AML-193 (cell line): ENCODE results near the gene FASTKD1.
"Not testable (repeated sequence)": the region's sequence is repeated elsewhere in the genome, so short reads cannot be mapped to it uniquely, and the experiment has no call there.

Experiments
- DNase-seq, 2 experiments: peaks; one replicate each; lab custom pipeline; 2025; lab: John Stamatoyannopoulos, UW

FASTKD1 gene

GRCh38 chr2:169573160-169573973 lies at the start of gene FASTKD1:
Gene FASTKD1 (minus strand): TSS chr2:169573865. CDS start chr2:169572029, 1,836 bp downstream.
- peak; percentile 88 to 93 for DNase-seq

- no peak for DNase-seq
These were observed 49.6 kb upstream of the FASTKD1 start for GRCh38 chr2:169623235-169623634.

- DNase-seq, result no peak
These were observed 46.8 kb upstream of the FASTKD1 start for GRCh38 chr2:169620509-169620908.

GRCh38 chr2:169619946-169620345 lies 46.3 kb upstream of the FASTKD1 start:
- no peak for DNase-seq

- not testable (repeated sequence) for DNase-seq
These were observed 42.3 kb upstream of the FASTKD1 start for GRCh38 chr2:169615982-169616381.

- no peak for DNase-seq
These were observed 40.2 kb upstream of the FASTKD1 start for GRCh38 chr2:169613876-169614275.

- no peak for DNase-seq
These were observed 35.6 kb upstream of the FASTKD1 start for GRCh38 chr2:169609264-169609663.

GRCh38 chr2:169599568-169599967 lies 25.9 kb upstream of the FASTKD1 start:
- DNase-seq, result no peak

- no peak for DNase-seq
These were observed 25.3 kb upstream of the FASTKD1 start for GRCh38 chr2:169598982-169599381.

- not testable (repeated sequence) for DNase-seq
These were observed 22.9 kb upstream of the FASTKD1 start for GRCh38 chr2:169596546-169596945.

GRCh38 chr2:169590804-169591203 lies 17.1 kb upstream of the FASTKD1 start:
- DNase-seq, result no peak

GRCh38 chr2:169585673-169586072 lies 12.0 kb upstream of the FASTKD1 start:
- DNase-seq, result no peak

GRCh38 chr2:169584005-169584877 lies 10.6 kb upstream of the FASTKD1 start, which contains the start of gene PPIG:
Gene PPIG (plus strand): TSS chr2:169584351. CDS start chr2:169604042, 19,691 bp downstream.
- peak; percentile 87 to 93 for DNase-seq

GRCh38 chr2:169583518-169583917 lies 9.9 kb upstream of the FASTKD1 start:
- no peak for DNase-seq

GRCh38 chr2:169582552-169583266 lies 9.0 kb upstream of the FASTKD1 start:
- not testable (repeated sequence) for DNase-seq

GRCh38 chr2:169579044-169579443 lies 5.4 kb upstream of the FASTKD1 start:
- no peak for DNase-seq

- DNase-seq, result not testable (repeated sequence)
These were observed 1.6 kb upstream of the FASTKD1 start for GRCh38 chr2:169575264-169575663.

- DNase-seq, result not testable (repeated sequence)
These were observed 874 bp upstream of the FASTKD1 start for GRCh38 chr2:169574539-169574938.

- DNase-seq, result no peak
These were observed 272 bp upstream of the FASTKD1 start for GRCh38 chr2:169573974-169574299.

GRCh38 chr2:169572821-169573159 lies 875 bp downstream of the FASTKD1 start:
- DNase-seq, result no peak

GRCh38 chr2:169572189-169572588 lies 1.5 kb downstream of the FASTKD1 start:
- DNase-seq, result no peak

- DNase-seq, result no peak
These were observed 2.1 kb downstream of the FASTKD1 start for GRCh38 chr2:169571571-169571970.
